ENCODE data around the gene BCL6.
A peak's percentile ranks its signal among the peaks of the same experiment; 100 is the strongest.

BCL6 gene

DNA sequence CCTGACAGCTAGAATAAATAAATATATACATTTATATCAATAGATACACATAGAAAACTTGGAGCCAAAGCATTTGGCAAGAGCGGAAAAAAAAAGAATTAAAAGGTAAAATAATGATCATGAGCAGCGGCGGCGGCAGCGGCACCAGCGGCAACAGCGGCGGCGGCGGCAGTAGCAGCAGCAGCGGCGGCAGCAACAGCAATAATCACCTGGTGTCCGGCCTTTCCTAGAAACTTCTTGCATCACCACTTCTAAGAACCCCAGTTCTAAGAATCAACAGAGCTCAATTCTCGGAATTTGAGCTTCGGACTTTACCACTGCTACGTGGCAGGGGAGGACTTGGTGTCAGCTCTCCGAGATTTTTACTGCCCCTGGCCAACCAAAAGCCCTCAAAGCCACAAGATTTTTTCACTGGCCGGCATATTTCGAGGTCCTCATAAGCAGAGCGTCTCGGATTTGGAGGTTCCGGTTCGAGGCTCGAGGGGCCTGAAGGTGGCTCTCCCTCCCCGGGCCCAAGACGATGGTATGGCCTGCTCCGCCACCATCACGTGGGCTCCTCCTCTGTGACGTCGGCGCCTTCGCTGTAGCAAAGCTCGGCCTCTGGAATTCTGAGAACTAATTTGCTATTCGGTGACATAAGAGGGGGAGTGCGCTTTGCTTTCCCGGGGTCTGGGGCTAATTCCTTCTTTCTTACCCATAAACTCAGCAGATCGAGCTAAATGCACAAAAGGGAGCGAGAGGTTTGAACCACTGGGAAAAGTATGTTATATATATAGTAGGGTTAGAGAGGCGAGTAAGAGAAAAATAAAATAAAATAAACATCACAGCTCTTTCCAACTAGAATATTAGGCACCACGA, at the start of gene BCL6:
Gene BCL6, minus strand, starts transcription at position 268 of the 858 bp plus-strand sequence. CDS start 11,775 bp downstream, outside the sequence.
- peak; percentile 95 for DNase-seq

DNA sequence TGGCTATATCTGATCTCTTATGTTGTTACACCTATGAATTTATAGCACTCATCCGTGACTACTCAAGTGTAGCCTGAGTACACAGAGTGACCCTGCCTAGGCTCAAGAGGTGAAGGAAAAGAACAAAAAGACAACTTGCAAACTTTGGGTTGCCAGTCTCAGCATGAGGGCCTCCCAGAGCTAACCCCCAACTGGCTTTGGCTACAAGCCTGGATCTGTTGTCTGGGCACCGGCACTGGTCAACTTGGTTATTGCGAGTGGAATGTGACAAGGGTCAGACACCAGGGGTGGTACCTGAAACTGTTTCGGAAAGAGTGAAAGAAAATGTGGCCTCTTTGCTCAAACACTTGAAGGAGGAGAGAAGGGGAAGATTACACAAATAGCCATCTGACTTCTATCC, 49.5 kb upstream of the BCL6 start:
- DNase-seq = no peak

DNA sequence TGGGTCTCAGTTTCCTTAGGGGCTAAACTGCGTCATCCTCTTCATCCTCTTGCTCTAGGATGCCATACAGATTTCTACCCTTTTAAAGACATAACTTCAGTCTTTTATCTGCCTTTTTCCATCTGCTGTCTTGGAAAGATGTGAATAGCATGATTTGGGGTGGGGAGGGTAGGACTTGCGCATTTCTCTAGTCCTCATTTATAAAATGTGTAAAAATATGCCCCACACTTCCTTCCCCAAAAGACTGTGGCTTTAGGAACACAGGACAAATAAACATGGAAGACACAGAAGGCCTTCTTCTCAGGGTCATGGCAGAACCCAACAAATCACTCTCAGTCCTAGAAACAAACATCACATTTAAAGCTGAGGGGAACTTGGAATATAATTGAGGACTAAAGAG, 48.4 kb upstream of the BCL6 start:
- no peak for DNase-seq

DNA sequence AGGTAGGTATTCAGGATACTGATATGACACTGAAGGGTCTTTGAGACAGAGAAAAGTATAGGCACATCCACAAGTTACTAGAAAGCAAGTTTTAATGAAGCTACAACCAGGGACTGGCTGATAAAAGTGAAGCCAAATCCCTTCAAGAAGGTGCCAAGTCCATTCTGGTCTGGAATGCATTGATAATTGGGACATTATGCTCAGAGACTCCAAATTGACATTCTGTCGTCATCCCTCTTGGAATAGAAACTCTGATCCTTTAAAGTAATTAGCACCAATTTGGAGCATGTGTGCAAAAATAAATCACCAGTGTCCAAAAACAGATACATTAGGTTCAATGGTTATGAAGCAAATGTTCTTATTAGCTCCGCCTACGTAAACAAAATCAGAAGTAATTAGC, 47.3 kb upstream of the BCL6 start:
- no peak for DNase-seq

DNA sequence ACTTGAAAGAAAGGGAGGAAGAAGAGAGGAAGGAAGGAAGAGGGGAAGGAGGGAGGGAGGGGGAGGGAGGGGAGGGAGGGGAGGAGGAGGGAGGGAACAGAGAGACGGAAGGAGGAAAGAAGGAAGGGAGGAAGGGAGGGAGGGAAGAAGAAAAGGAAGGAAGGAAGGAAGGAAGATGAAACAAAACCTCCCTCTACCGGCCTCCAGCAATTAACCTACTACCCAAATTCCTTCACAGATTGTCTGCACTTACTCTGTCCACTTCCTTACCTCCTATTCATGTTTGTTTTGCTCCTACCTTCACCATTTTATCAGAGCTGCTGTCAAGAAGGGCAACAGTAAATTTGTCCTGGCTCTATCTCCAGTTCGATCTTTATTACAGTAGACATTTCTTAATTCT, 44.6 kb upstream of the BCL6 start:
- DNase-seq = no peak

DNA sequence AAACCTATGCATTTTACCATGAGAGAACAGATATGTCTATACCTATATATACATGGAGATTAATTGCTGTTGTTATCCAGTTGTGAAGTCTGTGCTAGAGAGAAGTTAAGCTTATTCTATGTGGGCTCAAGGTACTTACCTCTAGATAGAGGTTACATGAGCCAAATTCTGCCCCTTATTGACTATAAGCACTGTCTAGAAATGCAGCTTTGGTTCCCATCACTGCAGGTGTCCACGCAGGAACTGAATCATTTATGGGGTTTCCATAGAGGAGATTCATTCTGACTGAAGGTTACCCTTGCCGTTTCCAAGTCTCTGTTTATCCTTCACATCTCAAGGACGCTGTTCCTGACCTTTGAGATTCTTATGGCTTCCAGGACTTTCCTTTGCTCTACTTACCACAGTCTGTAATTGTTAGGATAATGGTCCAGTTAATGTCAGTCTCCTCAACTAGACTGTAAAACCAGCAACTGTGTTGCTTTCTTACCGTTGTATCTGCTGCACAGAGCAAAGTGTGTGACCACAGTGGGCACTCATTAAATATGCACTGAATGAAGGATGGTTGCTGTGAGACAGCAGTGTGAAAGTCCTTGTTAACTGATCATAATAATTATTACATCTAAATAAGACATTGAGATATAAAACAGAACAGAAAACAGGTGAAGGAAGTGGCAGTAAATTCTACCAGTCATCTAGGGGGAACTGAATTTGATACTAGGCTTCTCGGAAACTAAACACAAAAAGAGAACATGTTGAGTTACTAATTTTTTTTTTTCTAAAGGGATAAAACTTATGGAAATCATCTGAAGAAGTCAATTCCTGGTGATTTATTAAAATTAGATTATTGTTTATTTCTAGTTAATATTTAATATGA, 44.0 kb upstream of the BCL6 start:
- no peak for DNase-seq

DNA sequence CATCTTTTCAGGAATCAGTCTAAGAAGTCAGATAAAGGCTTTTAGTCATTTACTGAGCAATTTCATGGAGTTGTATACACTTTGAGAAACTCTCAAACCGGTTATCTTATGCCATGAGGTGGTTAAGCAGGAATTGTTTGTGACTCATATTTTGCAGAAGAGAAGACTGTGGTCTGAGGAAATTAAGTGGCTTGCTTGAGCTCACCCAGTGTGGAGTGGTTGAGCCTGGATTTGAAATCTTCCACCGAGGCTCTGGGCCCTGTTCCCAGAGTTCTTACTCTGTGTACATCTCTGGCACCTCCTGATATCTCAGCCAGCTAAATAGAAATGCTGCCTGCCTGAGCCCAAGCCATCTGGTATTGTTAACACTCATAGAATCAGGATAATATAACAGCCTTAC, 37.8 kb upstream of the BCL6 start:
- no peak for DNase-seq

DNA sequence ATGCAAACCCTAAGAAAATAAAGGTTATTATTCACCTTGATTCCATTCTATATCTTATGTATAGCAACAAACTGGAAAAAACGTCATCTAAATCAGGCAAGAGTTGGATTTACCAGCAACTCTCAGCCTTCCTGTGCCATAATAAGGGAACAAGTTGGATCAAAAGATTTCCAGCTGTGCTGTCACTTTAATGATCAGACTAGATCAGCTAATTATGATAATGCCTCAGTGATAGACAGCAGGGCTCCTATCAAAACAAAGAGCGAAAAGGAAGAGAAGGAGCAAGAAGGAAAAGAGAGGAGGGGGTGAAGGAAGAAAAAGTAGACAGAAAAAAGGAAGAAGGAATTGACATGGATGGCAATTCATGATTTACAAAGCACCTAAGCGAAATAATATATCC, 36.7 kb upstream of the BCL6 start:
- DNase-seq = no peak

DNA sequence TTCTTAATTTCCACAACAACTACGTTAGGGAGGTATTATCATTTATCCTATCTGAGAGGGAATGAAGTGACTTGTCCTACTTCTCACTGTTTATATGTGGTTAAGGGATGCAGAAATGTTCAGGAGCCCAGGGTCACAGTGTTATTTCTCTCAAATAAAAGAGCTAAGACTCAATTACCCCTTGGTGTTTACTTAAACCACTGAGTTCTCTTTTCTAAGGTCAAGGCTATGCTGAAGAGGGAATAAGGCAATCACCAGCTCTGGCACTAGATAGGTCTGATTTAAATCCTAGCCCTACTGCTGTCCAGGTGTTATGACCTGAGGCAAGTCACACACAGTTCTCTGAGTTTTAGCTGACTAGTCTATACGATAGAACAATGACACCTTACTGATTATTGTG, 35.7 kb upstream of the BCL6 start:
- DNase-seq = no peak

DNA sequence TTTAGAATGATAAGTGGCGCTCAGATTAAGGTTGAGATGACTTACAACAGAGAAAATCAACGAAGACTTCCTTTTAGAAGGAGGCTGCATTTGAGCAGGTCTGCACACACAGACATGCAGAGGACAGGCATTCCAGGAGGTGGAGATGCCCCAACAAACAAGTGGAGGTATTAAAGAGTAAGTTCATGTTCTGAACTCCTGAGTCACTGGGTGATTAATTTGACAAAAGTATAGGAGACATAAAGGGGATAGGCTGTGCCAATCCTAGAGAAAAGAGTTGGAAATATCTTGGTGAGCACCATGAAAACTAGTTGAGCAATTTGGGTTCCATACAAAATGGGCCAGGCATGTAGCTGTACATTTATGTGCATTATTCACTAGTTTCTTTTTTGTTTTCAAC, 33.5 kb upstream of the BCL6 start:
- DNase-seq = no peak

DNA sequence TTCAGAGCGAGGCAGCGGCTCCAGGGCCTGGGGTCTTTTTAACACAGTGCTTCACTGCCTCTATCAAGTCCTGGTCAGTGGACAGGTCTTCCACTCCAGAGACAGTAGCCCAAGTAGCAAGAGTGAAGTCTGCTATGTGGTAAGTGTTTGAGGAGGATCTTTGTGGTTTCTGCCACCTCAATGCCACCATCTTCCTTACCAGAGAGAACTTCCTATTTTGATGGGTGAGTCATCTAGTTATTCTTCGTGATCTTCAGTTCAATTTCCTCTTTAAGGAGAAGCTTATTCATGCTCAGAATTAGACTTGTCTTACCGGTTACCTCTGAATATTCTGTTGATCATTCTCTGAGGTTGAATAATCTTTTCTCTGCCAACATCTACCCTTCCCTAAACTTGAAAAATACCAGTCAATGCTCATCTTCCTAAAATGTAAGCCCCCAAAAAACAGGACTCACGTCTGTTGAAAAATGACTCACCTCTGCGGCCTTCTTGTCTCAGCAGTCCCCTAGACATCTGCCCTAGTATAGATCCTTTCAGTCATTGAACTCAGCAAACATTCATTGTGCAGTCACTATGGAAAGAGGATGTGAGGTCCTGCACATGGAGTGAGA, 32.2 kb upstream of the BCL6 start:
- DNase-seq = peak; percentile 74

DNA sequence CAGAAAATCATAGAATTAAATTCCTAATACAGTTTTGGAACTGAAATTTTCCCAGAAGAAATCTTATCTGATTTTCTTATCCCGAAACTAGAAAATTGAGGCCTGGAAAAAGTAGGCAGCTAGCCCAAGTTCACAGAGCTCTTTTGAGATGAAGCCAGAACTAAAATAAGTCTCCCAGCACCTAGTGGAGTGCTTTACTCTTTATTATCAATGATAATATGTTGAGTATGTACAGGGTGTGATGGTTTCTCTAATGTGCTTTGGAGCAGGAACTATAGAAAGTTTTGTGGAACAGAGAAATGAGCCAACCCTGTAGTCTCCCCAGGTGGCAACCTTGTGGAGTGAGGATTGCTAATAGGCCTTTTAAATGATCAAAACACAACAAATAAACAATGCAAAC, 30.3 kb upstream of the BCL6 start:
- no peak for DNase-seq

DNA sequence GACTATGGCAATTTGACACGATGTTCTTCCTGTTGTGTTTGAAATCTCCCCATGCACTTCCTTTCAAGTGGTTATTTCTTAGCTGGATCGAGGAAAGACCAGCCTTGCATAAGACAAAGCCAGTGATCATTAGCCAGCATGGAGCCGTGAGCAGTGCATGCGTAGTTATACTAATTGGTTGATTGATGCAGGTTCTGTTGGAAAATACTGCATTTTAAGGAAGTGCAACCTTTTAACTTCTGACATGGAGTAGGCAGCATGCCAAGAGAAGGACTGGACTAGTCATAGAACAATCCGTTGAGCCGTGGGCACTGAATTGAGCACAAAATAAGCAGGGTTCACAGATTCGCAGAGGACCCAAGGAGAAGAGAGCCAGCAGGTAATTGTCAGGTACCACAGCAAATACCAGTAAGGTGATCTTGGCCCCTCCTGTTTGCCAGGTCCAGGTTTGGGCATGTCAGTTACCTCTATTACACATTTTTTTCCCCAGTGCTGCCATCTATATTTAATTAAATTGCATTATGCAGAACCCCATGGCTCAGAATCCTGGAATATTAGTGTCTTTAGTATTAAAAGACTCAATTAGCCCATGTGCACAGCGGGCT, 29.0 kb upstream of the BCL6 start:
- no peak for DNase-seq

DNA sequence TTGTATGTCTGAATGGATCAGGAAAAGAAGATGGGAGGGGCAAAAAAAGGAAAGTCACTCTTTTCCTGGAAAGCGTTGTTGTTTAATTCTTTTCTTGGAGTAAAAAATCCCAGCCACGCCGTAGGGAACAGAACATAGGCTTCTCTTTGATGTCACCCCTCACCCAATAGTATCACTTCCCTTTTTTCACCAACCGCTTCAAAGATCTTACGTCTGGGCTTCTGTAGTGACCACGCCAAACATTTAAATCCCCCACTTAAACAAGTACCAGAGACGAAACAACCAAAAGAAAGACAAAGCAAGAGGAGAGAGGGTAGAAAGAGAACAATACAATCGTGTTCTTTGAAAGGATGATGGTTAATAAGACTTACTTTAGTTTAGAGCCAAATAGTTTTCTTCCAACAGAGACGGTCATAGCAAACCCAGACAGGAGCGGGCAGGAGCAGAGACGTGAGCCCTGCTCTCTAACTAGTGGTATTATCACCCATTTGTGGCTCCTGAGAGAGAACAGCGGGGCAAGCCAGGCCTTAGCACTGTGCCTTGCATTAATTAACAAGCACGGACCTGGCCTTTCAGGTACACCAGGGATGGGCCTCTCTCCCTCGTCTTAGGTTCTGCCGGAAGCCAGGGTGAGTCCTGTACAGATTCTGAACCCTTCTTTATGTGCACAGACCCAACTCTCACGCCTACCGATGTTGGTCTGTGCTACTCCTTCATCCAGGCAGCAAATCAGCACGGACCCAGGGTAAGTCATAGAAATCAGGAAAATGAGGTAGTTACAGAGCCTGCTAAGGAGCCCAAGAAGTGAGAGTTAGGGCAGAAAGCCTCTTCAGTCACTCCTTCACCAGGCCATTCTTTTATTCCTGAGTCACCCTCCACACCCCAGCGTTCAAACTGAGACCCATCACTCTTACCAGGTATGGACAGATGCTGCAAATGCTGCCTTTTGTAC, 28.2 kb upstream of the BCL6 start:
- peak; percentile 20 for DNase-seq

DNA sequence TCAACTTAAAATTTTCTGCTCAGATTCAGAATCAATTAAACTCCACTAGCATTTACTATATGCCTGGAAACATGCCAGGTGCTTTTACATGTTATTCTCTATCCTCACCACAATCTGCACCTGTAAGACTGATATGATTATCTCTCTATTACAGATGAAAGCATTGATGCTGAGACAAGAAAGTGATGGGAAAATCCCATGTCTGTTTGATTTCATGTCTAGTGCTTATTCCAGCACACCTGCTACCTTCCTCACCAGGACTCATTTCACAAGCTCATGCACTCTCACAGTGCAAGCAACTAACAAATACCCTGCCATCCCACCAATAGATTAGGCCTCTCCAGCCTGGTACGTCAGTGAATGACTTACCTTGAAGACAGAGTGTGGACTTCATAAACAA, 25.0 kb upstream of the BCL6 start:
- no peak for DNase-seq

DNA sequence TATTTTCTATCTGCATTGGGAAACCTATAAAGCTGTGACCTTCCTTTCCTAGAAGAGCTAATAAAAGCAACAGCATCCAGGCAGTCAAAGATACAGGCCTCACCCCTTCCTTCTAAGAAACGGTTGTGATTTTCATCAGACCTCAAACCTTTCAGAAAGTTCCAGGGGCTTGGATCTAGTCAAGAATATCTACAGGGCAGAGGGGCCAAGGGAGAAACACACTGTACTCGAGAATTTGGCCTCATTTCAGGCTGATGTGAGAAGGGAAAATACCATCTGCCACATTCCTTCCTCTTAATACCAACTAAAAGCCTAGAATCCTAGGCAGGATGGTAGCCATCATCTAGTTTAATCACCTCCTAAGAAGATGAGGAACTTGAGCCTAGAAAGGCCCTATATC, 24.5 kb upstream of the BCL6 start:
- no peak for DNase-seq

DNA sequence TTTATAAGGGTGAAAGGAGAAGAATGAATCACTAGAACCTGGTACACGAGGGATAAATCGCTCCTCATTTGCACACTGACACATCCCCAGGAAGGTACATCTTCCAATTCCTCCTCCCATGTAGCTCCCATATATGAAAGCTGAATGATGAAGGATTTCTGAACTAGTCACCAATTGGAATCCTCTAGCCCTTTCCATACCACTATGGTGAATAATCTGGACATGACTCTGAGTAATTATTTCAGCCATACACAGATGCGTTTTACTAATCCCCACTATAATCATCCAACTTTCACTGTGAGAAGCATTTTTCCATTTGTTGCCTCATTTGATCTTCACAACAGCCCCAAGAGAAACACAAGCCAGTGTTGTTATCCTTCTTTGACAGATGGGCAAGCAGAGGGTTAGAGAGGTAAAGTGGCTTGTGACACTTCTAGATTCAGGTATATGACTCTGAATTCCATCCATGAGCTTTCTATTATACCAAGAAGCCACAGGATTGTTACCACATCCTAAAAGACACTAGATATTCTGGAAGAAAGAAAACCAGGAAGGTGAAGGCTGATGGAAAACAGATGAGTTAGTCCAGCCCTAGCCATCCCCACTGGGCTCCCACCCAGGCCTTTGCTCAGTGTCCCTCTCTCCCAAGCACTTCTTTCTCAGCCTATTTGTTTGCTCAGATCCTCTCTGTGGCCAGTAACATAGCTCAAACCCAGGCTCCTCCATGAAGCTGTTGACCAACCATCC, 22.2 kb upstream of the BCL6 start:
- no peak for DNase-seq

DNA sequence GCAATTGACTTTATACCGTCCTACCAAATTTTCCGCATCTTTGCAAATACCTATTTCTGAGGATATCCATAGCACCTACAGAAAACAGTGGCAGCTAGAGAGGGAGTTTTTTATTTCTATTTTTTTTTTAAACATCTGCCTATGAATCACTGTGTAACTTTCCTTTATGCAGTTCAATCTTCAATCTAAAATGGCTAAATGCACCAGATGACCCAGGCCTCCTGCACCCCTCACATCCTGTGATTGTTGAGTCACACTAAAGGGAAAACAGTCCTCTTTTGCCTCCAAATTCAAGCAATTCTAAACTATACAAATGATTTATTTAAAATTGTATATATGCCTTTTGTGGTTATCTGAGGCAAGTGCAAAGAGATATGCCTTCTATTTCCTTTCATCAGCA, 20.1 kb upstream of the BCL6 start:
- no peak for DNase-seq

DNA sequence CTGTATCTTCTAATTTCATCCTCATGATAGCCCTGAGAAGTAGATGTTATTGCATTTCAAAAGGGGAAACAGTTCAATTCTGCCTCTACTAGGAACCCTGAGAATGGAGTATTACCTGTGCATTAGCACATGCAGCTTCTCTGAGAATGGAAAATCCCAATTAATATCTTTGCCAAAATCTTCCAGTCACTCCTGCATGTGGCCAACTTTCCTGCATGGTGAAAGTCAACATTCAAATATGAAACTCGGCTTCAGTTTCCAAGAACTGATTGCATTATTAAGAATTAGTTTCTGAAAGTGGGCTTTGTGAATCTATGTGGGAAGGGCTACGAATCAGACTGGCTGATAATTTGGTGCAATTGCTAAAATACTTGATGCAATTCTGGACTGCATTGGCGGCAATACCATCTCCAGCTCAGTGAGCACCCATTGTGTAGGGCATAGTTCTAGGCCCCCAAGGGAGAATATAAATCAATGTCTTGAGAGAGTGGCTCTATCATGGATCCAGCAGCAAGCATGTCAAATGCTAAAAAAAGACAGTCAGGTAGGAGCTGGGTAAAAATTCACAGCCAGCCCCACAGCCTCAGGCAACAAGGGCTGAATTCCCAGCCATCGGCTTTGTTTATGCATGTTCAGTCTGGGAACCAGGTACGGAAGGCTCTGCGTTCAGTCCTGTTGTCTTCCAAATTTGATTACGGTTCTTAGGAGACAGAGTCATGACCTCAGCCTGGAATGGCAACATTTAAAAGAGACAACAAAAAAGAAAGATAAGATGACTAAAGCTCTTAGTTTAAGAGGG, 18.8 kb upstream of the BCL6 start:
- no peak for DNase-seq

DNA sequence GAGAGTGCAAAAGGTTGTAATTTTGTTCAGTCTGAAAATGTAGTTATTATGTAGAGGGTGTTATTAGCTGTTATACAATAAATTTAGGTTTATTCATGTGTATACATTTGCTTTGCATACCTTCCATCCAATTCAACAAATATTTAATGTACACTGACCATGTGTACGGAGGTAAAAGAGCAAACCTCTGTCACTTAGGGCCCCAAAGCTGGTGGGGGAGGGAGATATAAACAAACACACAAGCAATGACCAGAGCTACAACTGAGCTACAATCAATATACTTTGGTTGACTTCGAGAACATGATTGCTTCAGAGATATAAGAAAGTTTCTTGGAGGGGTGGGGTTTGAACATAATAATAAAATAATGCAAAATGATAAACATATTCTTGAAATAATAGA, 17.5 kb upstream of the BCL6 start:
- DNase-seq = no peak

DNA sequence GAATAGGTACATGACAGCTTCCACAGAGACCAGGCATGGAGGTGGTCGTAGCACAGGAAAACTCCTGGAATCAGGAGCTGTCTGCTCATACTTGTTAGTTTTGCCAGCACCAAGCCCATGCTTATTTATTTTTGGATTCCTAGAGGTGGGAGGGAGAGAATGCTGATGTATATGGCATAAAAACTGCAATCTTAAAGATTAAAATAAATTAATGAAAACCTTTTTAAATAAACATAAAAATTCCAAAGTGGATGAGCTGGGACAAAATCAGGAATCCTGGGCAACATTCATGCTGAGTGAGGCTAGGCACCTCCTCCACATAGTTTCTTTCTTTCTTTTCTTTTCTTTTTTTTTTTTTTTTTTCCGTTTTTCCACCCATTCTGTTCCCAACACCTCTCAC, 14.3 kb upstream of the BCL6 start:
- DNase-seq = no peak

Data from OCI-M1 (cell line).